RWPE2 (cell line): ENCODE measurements around the gene SLC9C1.

Experiments
- ATAC-seq: fragments of 200-7000 bp; cut with Tn5 transposase; 3 replicates; pipeline ENCODE4 v1.9.1; 2021; ENCODE audit warnings: low read depth
- DNase-seq: peaks from one replicate; pipeline ENCODE4 v3.0.0-alpha.2; 2020; ENCODE audit warnings: low spot score
- H3K27ac ChIP-seq: fragments of 450-650 bp; 2 replicates; pipeline ENCODE4 v1.5.1; 2017; ENCODE audit warnings: mild to moderate bottlenecking; ENCODE audit not compliant: poor library complexity, severe bottlenecking
- H3K27me3 ChIP-seq: fragments of 250-450 bp; sonication (Bioruptor Pico); 2 replicates; pipeline ENCODE4 v1.5.1; 2021; ENCODE audit warnings: mild to moderate bottlenecking, moderate library complexity; ENCODE audit not compliant: insufficient read depth, poor library complexity, severe bottlenecking
- H3K36me3 ChIP-seq: fragments of 250-450 bp; sonication (Bioruptor Pico); 2 replicates; pipeline ENCODE4 v1.5.1; 2020; ENCODE audit warnings: low read depth, mild to moderate bottlenecking, moderate library complexity
- H3K4me1 ChIP-seq: fragments of 250-450 bp; sonication (Bioruptor Pico); 2 replicates; pipeline ENCODE4 v1.5.1; 2021; ENCODE audit warnings: mild to moderate bottlenecking, moderate library complexity; ENCODE audit not compliant: insufficient read depth, poor library complexity, severe bottlenecking
- H3K4me3 ChIP-seq: fragments of 250-450 bp; sonication (Bioruptor Pico); 2 replicates; pipeline ENCODE4 v1.5.1; 2021; ENCODE audit warnings: mild to moderate bottlenecking, moderate library complexity; ENCODE audit not compliant: severe bottlenecking
- H3K9me3 ChIP-seq: fragments of 250-450 bp; sonication (Bioruptor Pico); 2 replicates; pipeline ENCODE4 v1.5.1; 2021; ENCODE audit warnings: mild to moderate bottlenecking, moderate library complexity; ENCODE audit not compliant: severe bottlenecking
- CTCF ChIP-seq: fragments of 450-650 bp; IDR thresholded peaks from one replicate; pipeline ENCODE4 v1.5.1; 2017; ENCODE audit warnings: mild to moderate bottlenecking, moderate library complexity; ENCODE audit not compliant: poor library complexity, severe bottlenecking

Gene SLC9C1

DNA sequence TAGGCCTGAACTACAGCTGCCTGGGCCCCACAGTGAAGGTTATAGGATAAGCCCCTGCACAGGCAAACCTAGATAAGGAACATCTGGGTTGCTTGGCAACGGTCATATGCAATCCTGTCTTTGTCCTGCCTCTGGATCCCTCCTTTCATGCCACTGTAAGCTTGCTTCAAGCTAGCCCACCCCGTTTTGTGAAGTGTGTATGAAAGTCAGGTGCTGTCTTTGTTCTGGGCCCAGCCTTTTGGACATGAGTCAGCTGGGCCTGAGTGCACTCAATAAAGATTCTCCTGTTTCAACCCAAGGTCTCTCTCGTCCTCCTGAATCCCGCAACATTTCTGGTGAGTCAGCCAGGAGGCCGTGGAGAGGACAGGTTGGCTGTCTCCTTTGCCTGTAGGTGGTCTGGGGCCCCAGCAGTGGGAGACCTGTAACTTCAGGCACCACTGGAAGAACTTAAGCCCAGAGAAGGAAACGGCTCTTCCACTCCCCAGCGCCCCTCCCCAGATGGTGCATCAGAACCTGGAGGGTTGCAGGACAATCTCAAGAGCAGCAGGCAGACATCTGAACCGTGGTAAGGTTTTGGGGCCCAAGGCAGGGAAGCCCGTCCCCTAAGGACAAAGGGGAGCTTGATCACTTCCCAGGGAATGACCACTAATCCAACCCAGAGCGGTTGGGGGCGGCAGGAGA lies 8.3 kb upstream of the SLC9C1 start:
- no peak for ATAC-seq
- H3K4me3 ChIP-seq: no peak overlapping the region
- no peaks in the 10 kb centered on the region for H3K4me1 ChIP-seq
- no peaks in the 10 kb centered on the region for H3K36me3 ChIP-seq
- no peaks in the 10 kb centered on the region for H3K9me3 ChIP-seq
- no peak overlapping the region for H3K27ac ChIP-seq
- no peak for TF ChIP-seq CTCF
- H3K27me3 ChIP-seq: no peaks in the 10 kb centered on the region
- no peak for DNase-seq

DNA sequence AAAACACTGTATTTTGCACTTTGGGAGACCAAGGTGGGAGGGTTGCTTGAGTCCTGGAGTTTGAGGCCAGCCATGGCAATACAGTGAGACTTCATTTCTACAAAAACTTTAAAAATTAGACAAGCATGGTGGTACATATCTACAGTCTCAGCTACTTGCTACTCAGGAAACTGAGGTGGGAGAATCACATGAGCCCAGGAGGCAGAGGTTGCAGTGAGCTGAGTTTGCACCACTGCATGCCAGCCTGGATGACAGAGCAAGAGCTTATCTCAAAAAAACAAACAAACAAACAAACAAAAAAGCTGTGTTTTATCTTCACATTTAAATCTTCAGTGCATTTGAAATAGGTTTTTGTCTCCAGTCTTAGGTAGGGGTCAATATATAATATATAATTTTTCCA lies 4.8 kb upstream of the SLC9C1 start:
- no peak for TF ChIP-seq CTCF
- DNase-seq (no peak), ATAC-seq (no peak)
- no peaks in the 10 kb centered on the region for H3K36me3 ChIP-seq
- no peaks in the 10 kb centered on the region for H3K4me1 ChIP-seq
- no peak overlapping the region for H3K27ac ChIP-seq
- H3K4me3 ChIP-seq: no peak overlapping the region
- no peaks in the 10 kb centered on the region for H3K9me3 ChIP-seq
- H3K27me3 ChIP-seq: no peaks in the 10 kb centered on the region

DNA sequence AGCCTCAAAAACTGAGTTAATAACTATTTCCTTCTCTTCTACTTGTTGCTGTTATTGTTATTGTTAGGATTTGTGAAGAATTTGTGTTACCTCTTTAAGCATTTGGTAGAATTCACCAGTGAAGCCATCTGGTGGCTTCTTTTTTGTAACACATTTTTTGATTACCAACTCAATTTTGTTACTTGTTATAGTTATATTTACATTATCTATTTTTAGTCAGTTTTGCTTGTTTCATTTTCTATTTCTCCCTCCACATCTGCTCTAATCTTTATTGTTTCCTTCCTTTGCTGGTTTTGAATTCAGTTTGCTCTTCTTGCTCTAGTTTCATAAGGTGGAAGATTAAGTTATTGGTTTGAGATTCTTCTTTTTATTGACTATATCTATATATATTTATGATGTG lies 3.7 kb upstream of the SLC9C1 start:
- H3K27me3 ChIP-seq: no peaks in the 10 kb centered on the region
- H3K4me3 ChIP-seq: no peak overlapping the region
- no peak overlapping the region for H3K27ac ChIP-seq
- no peak for TF ChIP-seq CTCF
- no peaks in the 10 kb centered on the region for H3K9me3 ChIP-seq
- H3K4me1 ChIP-seq: no peaks in the 10 kb centered on the region
- no peaks in the 10 kb centered on the region for H3K36me3 ChIP-seq
- ATAC-seq: no peak
- no peak for DNase-seq

GRCh38 chr3:112289011-112289410 lies 5.0 kb downstream of the SLC9C1 start:
- TF ChIP-seq CTCF: no peak
- ATAC-seq: no peak
- no peak overlapping the region for H3K27ac ChIP-seq
- DNase-seq: no peak
- no peaks in the 10 kb centered on the region for H3K36me3 ChIP-seq
- H3K27me3 ChIP-seq: no peaks in the 10 kb centered on the region
- H3K4me3 ChIP-seq: no peak overlapping the region
- H3K9me3 ChIP-seq: no peaks in the 10 kb centered on the region
- H3K4me1 ChIP-seq: no peaks in the 10 kb centered on the region

DNA sequence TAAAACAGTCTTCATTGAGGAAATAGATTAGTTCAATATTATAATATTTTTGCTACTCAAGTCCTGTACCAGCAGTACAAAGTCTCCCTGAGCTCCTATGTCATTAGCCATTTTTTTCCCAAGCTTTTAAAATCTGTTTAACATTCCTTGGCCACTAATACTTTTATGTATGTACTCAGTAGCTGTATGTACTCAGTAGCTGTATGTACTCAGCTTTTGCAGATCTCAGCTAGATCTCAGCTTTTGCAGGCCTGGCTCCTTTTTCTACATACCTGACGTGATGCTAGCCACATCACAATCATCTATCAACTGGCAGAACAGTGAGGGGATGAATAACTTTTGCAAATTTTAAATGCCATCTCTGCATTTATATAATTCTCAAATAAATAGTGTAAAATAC lies 13.8 kb downstream of the SLC9C1 start:
- Histone ChIP-seq H3K27me3 (peaks cover 4% of the 10 kb centered on the region), H3K4me1 (no peaks in the 10 kb centered on the region), H3K36me3 (no peaks in the 10 kb centered on the region), H3K27ac (no peak overlapping the region), H3K9me3 (no peaks in the 10 kb centered on the region), H3K4me3 (no peak overlapping the region)
- no peak for TF ChIP-seq CTCF
- ATAC-seq (no peak), DNase-seq (no peak)
